ENCODE measurements around the gene SCAPER. TPM values are rescaled to one million over a fixed set of nuclear protein-coding genes. Genes with fewer than 3 reads are reported as not detected.

SCAPER gene
- total and polyA plus RNA-seq, 2 of the 4 experiments (the other 2 are of a cell fraction): 2.9 to 9.7 TPM

DNA sequence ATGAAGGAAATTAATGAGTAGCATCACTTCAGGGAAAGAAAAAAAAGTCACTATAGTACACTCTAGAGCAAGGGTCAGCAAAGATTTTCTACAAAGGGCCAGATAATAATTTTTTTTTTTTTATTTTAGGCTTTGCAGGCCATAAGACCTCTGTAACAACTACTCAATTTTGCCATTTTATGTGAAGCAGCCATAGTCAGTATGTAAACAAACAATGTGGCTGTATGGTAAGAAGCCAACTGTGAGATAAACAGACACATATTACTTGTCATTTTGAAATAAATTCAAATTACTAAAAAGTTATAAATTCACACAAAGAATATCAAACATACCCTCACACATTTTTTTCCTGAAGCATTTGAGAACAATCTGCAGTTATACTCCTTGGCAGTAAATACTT is 40.6 kb downstream of the SCAPER start:
- no TSS peak for BruUV-seq (replicated peaks)
- H3K4me1 ChIP-seq (ENCODE audit: control insufficient read depth, insufficient read depth, low read length): no peaks in the 10 kb centered on the region
- no peaks in the 10 kb centered on the region; the same call in 1 of the 2 replicates for H3K9me1 ChIP-seq (ENCODE audit: insufficient read depth, low read length)
- no peak overlapping the region for H2BK120ac ChIP-seq (ENCODE audit: low read depth, low read length)
- H4K20me1 ChIP-seq (ENCODE audit: insufficient read depth, low read length): no peaks in the 10 kb centered on the region
- no peak overlapping the region for H3K23ac ChIP-seq (ENCODE audit: low read depth, low read length)
- no peaks in the 10 kb centered on the region for H3K27me3 ChIP-seq (ENCODE audit: control insufficient read depth, insufficient read depth, low read length)
- POLR2A ChIA-PET (ENCODE audit: unreplicated experiment): no interaction called here
- ATAC-seq (ENCODE audit: low read depth) (no peak), DNase-seq (no peak)
- H2BK20ac ChIP-seq (ENCODE audit: low read depth, low read length): no peak overlapping the region
- no peaks in the 10 kb centered on the region for H3K36me3 ChIP-seq (ENCODE audit: control insufficient read depth, insufficient read depth, low read length)
- H3K56ac ChIP-seq (ENCODE audit: extremely low read depth, insufficient read depth, low read length): no peak overlapping the region
- H4K5ac ChIP-seq (ENCODE audit: low read depth, low read length): no peak overlapping the region
- TF ChIP-seq BHLHE40 (IDR thresholded peaks at IDR 0.05; ENCODE audit: low read depth, low read length) (no peak), POLR2A (IDR thresholded peaks at IDR 0.05; ENCODE audit: low read depth, low read length) (no peak)
- peaks cover 0 to 9% of the 10 kb centered on the region in 2 experiments; a peak in 1 of 4 replicates for H3K79me1 ChIP-seq (ENCODE audit: low read depth in 1 of 2, low read length in 2 of 2)
- H3K4ac ChIP-seq (ENCODE audit: low read depth, low read length): no peak overlapping the region
- dilution Hi-C loops (cut with HindIII; ENCODE audit: low sequenced_read_pairs, unreplicated experiment) (no loop called here), in situ Hi-C loops (cut with MboI; ENCODE audit: low sequenced_read_pairs) (loop anchor here (10.0 kb wide), 2 partner anchors 630 to 670 kb away; no protein-coding TSS in a partner anchor), intact Hi-C loops (cut with micrococcal nuclease) (no loop called here)
- no peak overlapping the region for H2AK9ac ChIP-seq (replicated peaks; ENCODE audit: low read depth, low read length, poor library complexity)
- H2BK5ac ChIP-seq (ENCODE audit: low read depth, low read length, poor library complexity, severe bottlenecking): no peak overlapping the region
- H4K8ac ChIP-seq (ENCODE audit: low read depth in 2 of 2, low read length in 2 of 2): no peak overlapping the region
- no peaks in the 10 kb centered on the region for H3K9me3 ChIP-seq (ENCODE audit: control insufficient read depth, insufficient read depth, low read length)
- H3K4me3 ChIP-seq (ENCODE audit: insufficient read depth, low read depth, low read length): no peak overlapping the region
- no peak overlapping the region for H4K91ac ChIP-seq (ENCODE audit: insufficient read depth, low read depth, low read length)
- H3K18ac ChIP-seq (ENCODE audit: low read depth, low read length): no peak overlapping the region
- no peak overlapping the region for H2AFZ ChIP-seq (replicated peaks; ENCODE audit: low read length, poor library complexity)
- no peak overlapping the region for H3K27ac ChIP-seq (ENCODE audit: insufficient read depth, low read length)
- H3K14ac ChIP-seq (replicated peaks; ENCODE audit: low read depth, low read length): no peak overlapping the region
- CTCF ChIA-PET: no interaction called here
- H3K9ac ChIP-seq (ENCODE audit: low read depth, low read length): no peak overlapping the region
- H2AK5ac ChIP-seq (ENCODE audit: low read depth, low read length): no peak overlapping the region
- no peak overlapping the region for H2BK15ac ChIP-seq (ENCODE audit: low read depth, low read length)
- H3K4me2 ChIP-seq (ENCODE audit: low read depth, low read length): no peak overlapping the region
